GM21390 (cell line): ENCODE results near the gene INO80E.

Source experiments
- ATAC-seq: cut with Tn5 transposase; IDR thresholded peaks from one replicate; pipeline ENCODE4 v1.9.1; 2021; ENCODE audit not compliant: unreplicated experiment

INO80E gene

DNA sequence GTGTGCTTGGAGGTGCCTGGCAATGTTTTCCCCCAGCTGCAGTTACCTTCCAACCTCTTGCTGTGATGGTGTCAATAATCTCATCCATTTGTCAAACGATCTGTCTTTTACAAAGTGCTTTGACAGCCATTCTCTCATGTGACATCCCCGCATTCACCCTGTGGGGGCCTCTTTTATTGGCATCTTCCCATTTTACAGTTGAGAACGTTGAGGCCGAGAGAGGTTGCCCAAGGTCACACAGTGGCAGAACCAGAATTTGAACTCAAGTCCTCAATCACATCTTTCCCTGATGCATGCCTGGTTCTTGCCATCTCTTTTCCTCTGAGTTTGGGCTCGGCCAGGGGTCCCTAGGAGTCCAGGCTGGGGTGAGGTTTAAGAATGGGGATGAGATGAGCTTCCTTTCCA lies 20.9 kb upstream of the INO80E start:
- no peak for ATAC-seq

DNA sequence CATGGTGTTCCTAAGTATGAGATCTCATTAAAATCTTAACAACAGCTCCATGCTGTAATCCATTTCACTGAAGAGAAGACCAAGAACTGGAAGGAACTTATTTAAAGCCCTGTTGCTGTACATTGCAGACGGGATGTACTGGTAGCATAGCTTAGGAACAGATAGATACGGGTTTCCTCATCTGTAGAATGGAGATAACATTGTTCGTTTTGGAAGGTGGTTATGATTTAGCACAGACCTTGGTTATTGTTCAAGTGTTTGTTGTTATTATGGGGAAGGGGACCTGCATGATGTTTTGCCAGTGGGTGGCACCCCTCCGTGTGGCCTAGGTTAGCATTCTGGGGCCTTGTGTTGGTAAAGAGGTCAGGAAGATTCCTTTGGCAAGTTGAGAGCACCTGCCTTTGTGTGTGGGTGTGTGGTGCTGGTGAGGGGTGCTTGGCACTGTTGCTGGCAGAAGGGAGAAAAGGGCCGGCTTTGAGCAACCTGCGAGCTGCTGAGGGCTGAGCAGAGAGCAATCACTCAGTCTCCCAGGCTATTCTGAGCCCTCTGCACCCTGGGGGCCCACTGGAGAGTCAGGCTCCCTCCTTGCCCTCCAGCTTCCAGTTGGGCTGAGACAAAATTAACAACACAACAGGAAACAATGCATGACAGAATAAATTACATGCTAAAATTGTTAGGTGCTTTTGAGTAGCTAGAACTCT lies 20.1 kb upstream of the INO80E start:
- ATAC-seq = no peak

GRCh38 chr16:29977063-29977825 lies 18.8 kb upstream of the INO80E start:
- no peak for ATAC-seq

DNA sequence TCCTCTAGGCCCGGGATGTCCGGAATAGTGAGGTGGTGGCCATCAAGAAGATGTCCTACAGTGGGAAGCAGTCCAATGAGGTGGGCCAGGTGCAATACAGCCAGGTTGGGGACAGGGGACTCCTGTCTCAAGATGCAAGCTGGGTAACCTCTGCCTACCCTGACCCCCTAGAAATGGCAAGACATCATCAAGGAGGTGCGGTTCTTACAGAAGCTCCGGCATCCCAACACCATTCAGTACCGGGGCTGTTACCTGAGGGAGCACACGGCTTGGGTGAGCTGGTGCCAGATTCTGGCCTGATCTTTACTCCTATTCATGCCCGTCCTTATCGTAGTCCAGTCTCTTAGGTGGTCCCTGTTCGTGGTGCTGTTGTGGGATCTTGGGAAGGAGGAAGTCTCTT lies 18.0 kb upstream of the INO80E start:
- ATAC-seq = no peak

DNA sequence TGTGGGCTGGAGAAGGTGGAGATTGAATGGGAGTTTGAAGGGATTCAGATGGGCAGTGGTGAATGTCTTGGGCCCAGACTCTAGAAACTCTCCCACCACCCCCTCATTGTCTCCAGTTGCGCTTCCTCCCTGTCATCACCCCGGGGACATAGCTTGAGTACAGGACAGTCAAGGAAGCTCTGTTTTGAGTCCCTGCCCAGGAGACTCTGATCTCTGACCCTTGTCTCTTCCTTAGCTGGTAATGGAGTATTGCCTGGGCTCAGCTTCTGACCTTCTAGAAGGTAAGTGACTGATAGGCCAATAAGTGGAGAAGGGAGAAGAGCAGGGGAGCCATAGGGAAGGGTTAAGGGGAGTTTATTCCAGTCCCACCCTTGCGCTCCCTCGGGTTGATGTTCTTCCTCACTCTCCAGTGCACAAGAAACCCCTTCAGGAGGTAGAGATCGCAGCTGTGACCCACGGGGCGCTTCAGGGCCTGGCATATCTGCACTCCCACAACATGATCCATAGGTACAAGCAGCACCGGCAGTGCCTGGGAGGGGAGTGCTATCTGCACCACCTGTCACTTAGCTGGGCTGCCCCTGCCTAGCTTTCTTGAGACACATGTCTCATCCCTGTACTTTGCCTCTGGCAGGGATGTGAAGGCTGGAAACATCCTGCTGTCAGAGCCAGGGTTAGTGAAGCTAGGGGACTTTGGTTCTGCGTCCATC lies 17.3 kb upstream of the INO80E start:
- no peak for ATAC-seq

- no peak for ATAC-seq
These were observed 13.3 kb upstream of the INO80E start for GRCh38 chr16:29982560-29983419.

DNA sequence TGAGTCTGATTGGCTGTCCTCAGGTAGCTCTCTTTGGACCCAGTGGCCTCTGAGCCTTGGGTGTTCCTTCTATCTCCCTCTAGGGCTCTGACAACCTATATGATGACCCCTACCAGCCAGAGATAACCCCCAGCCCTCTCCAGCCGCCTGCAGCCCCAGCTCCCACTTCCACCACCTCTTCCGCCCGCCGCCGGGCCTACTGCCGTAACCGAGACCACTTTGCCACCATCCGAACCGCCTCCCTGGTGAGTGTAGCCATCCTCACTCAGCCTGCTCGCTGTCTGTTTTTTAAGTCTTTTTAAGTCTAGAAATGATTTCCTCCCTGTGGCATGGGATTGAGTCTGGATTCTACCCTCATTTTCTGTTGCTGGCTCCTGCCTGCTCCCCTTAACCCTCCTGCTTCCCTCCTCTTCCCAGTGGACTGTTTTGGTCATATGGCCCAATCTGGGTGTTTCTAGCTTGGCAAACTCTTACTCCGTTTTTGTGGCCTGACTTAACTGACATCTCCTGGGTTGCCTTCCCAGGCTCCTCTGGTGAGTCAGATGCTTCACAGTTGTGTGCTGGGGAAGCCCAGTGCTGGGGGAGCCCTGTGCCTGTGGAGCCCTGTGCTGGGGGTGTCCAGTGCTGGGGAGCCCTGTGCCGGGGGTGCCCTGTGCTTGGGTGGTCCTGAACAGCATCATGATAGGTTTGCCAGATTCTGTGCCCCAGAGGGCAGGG lies 12.5 kb upstream of the INO80E start:
- no peak for ATAC-seq

- no peak for ATAC-seq
These were observed 11.8 kb upstream of the INO80E start for GRCh38 chr16:29984137-29984763.

DNA sequence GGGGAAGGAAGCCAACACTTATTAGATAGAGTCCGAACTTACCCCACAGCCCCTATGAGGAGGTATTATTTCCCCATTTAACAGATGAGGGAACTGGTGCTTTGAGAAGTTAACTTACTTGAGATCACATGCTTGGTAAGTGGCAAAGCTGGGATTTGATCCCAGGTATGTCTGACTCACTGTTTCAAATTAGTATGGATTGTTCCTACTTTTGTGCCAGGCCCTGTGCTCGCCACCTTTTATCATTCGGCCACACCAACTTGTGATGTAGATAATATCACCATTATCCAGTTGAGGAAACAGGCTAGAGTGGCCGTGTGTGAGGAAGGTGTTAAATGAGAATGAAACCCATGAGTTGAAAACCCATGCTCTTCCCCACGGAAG lies 11.3 kb upstream of the INO80E start:
- ATAC-seq = no peak

GRCh38 chr16:29985271-29985811 lies 10.7 kb upstream of the INO80E start:
- ATAC-seq = no peak

GRCh38 chr16:29986231-29986630 lies 9.8 kb upstream of the INO80E start:
- no peak for ATAC-seq

GRCh38 chr16:29986931-29987330 lies 9.1 kb upstream of the INO80E start:
- no peak for ATAC-seq

- no peak for ATAC-seq
These were observed 8.5 kb upstream of the INO80E start for GRCh38 chr16:29987371-29988085.

DNA sequence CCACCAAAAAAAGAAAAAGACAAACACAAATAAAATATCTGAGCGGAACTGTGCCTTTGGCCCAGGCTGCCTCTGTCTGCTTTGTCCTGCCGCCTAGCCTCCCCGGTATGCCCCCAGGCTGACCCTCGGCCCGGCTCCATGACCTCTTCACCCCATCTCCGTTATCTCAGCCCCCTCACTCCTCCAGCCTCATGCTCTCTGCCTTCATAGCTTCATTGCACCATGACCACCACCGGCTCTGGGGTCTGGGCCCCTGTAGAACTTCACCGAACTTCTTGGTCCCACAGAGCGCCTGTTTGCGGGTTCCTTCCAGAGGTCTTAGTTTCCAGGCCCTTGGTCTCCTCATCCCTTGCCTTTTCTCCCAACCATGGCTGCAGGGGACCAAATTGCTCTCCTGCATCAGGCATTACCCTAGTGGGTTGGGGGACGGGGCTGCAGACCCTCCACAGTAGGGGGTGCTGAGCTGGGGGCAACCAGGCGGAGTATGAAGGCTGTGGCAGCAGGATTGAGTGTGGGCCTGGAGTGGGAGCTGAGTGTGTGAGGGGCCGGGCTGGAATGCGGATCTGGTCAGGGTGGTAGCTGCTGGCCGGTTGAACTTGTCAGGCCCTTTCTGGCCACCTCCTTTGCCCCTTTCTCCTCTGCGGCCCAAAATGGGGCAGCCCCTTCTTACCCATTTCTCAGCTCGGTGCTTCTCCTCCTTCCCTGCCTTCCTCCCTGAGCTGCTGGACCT lies 7.5 kb upstream of the INO80E start:
- no peak for ATAC-seq

- no peak for ATAC-seq
These were observed 6.8 kb upstream of the INO80E start for GRCh38 chr16:29989111-29989858.

DNA sequence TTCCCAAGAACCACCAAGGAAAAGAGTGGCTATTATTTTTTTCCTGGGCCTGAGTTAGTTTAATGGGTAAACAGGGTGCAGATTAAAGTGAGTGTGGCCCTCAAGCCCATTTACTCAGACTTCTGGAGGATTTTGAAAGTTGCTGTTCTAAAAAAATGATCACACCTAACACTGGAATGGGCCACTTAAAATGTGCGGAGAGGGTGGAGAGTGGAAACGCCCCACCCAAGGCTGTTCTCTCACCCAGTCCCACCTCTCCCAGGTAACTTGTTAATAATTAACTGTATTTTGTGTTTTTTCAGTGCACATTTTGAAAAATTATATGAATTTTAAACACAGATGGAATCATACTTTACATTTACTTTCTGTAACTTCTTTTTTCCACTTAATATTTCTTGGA lies 6.0 kb upstream of the INO80E start:
- ATAC-seq = no peak

GRCh38 chr16:29990883-29991570 lies 5.0 kb upstream of the INO80E start:
- no peak for ATAC-seq
